Breast epithelium (tissue), 3 donors: Measurements from ENCODE around the gene UGT1A9.

Source experiments
- CTCF ChIP-seq, 3 donors: fragments of 450-650 bp; IDR thresholded peaks; one replicate each; pipeline ENCODE4 v1.5.1; 2016 to 2017; ENCODE audit warnings: antibody characterized with exemption in 3 of 3, mild to moderate bottlenecking in 3 of 3, moderate library complexity in 3 of 3
- POLR2A ChIP-seq: fragments of 450-650 bp; IDR thresholded peaks from one replicate; pipeline ENCODE4 v1.6.1; 2016; ENCODE audit warnings: antibody characterized with exemption, mild to moderate bottlenecking, moderate library complexity
- POLR2AphosphoS5 ChIP-seq, 3 donors: sonication (generic); formaldehyde crosslinking; IDR thresholded peaks; one replicate each; pipeline ENCODE4 v1.6.1; 2017; ENCODE audit warnings: antibody characterized with exemption in 3 of 3

- TF ChIP-seq CTCF (IDR thresholded peaks at IDR 0.05) (no peak), POLR2AphosphoS5 (IDR thresholded peaks at IDR 0.05) (no peak), POLR2A (no peak)
Observed at GRCh38 chr2:233820774-233821105, 149.0 kb downstream of the UGT1A9 start.
